ENCODE data around the gene SV2A.

The SV2A gene

GRCh38 chr1:149934356-149934755 is 16.7 kb upstream of the SV2A start:
- TF ChIP-seq CTCF (IDR thresholded peaks at IDR 0.05; ENCODE audit: low read length) (no peak), EZH2 (optimal IDR thresholded peaks at IDR 0.05; ENCODE audit: low read depth, low read length) (no peak), EZH2phosphoT487 (IDR thresholded peaks at IDR 0.05; ENCODE audit: low read length) (no peak)

DNA sequence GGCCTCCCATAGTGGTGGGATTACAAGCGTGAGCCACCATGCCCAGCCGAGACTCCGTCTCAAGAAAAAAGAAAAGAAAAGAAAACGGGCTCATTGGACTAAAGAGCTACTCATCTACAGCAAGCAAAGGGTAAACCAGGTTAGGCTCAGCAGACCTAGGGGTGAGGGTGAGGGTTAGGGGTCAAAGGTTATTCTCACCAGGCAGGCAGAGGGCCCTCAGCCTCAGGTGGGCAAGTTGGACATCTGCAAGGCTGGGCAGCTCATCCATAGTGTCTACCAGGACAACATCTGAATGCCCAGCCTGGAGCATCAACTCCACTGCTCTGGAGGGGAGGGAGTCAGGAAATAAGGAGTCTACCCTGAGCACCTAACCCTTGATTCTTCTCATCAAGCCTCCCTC is 15.6 kb upstream of the SV2A start:
- no peaks in the 10 kb centered on the region for H3K79me2 ChIP-seq (ENCODE audit: low read length)
- H3K9me3 ChIP-seq (replicated peaks; ENCODE audit: insufficient read depth, low read length) = no peaks in the 10 kb centered on the region
- no peak overlapping the region for H3K9ac ChIP-seq (ENCODE audit: low read length)
- H3K9me2 ChIP-seq (replicated peaks; ENCODE audit: insufficient read depth, low read length) = no peaks in the 10 kb centered on the region
- no peaks in the 10 kb centered on the region for H3K27me3 ChIP-seq (replicated peaks; ENCODE audit: insufficient read depth, low read length)
- peaks cover 35% of the 10 kb centered on the region for H3K4me1 ChIP-seq (ENCODE audit: low read length)
- no peaks in the 10 kb centered on the region for H3K36me3 ChIP-seq (replicated peaks; ENCODE audit: insufficient read depth, low read length)
- no peak overlapping the region for H3K4me2 ChIP-seq (ENCODE audit: low read depth, low read length)
- H3F3A ChIP-seq (ENCODE audit: insufficient read depth, low read length) = peaks cover 19% of the 10 kb centered on the region
- TF ChIP-seq CTCF (IDR thresholded peaks at IDR 0.05; ENCODE audit: low read length) = no peak
- TF ChIP-seq EZH2phosphoT487 (IDR thresholded peaks at IDR 0.05; ENCODE audit: low read length) = no peak
- no peak for TF ChIP-seq EZH2 (optimal IDR thresholded peaks at IDR 0.05; ENCODE audit: low read depth, low read length)
- no peak overlapping the region for H3K4me3 ChIP-seq (ENCODE audit: low read length)
- H2AFZ ChIP-seq (ENCODE audit: low read length) = no peak overlapping the region
- no peaks in the 10 kb centered on the region for H4K20me1 ChIP-seq (ENCODE audit: insufficient read depth, low read length)
- DNase-seq = no peak
- no peak overlapping the region for H3K27ac ChIP-seq (ENCODE audit: low read length)

More at GRCh38 chr1:149934356-149934755, 16.7 kb upstream of the SV2A start:
- DNase-seq = no peak
- H3K4me1 ChIP-seq (ENCODE audit: low read length) = peaks cover 40% of the 10 kb centered on the region
- no peak overlapping the region for H3K27ac ChIP-seq (ENCODE audit: low read length)
- H4K20me1 ChIP-seq (ENCODE audit: insufficient read depth, low read length) = no peaks in the 10 kb centered on the region
- H3K9ac ChIP-seq (ENCODE audit: low read length) = no peak overlapping the region
- H3K27me3 ChIP-seq (replicated peaks; ENCODE audit: insufficient read depth, low read length) = no peaks in the 10 kb centered on the region
- H3K9me3 ChIP-seq (replicated peaks; ENCODE audit: insufficient read depth, low read length) = no peaks in the 10 kb centered on the region
- peaks cover 19% of the 10 kb centered on the region for H3F3A ChIP-seq (ENCODE audit: insufficient read depth, low read length)
- no peaks in the 10 kb centered on the region for H3K79me2 ChIP-seq (ENCODE audit: low read length)
- no peak overlapping the region for H3K4me3 ChIP-seq (ENCODE audit: low read length)
- no peak overlapping the region for H3K4me2 ChIP-seq (ENCODE audit: low read depth, low read length)
- no peaks in the 10 kb centered on the region for H3K9me2 ChIP-seq (replicated peaks; ENCODE audit: insufficient read depth, low read length)
- H2AFZ ChIP-seq (ENCODE audit: low read length) = no peak overlapping the region
- H3K36me3 ChIP-seq (replicated peaks; ENCODE audit: insufficient read depth, low read length) = no peaks in the 10 kb centered on the region

DNA sequence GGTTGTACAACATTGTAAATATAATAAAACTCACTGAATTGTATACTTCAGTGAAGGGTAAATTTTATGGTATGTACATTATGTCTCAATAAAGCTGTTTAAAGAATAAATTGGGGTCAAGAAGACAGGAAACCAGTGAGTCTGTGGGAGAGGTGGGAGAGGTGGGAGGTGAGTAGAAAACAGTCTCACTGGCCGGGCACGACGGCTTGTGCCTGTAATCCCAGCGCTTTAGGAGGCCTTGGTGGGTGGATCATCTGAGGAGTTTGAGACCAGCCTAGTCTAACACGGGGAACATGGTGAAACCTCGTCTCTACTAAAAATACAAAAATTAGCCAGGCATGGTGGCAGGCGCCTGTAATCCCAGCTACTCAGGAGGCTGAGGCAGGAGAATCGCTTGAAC is 14.8 kb upstream of the SV2A start:
- Histone ChIP-seq H3K4me2 (ENCODE audit: low read depth, low read length) (no peak overlapping the region), H3K36me3 (replicated peaks; ENCODE audit: insufficient read depth, low read length) (no peaks in the 10 kb centered on the region), H3K9me2 (replicated peaks; ENCODE audit: insufficient read depth, low read length) (no peaks in the 10 kb centered on the region), H3K9ac (ENCODE audit: low read length) (no peak overlapping the region), H3K4me3 (ENCODE audit: low read length) (no peak overlapping the region), H3K27ac (ENCODE audit: low read length) (no peak overlapping the region), H3F3A (ENCODE audit: insufficient read depth, low read length) (peaks cover 18% of the 10 kb centered on the region), H3K27me3 (replicated peaks; ENCODE audit: insufficient read depth, low read length) (no peaks in the 10 kb centered on the region), H3K9me3 (replicated peaks; ENCODE audit: insufficient read depth, low read length) (no peaks in the 10 kb centered on the region), H2AFZ (ENCODE audit: low read length) (no peak overlapping the region), H3K4me1 (ENCODE audit: low read length) (peaks cover 29% of the 10 kb centered on the region), H4K20me1 (ENCODE audit: insufficient read depth, low read length) (no peaks in the 10 kb centered on the region), H3K79me2 (ENCODE audit: low read length) (peaks cover 2% of the 10 kb centered on the region)
- DNase-seq = no peak
- TF ChIP-seq EZH2phosphoT487 (IDR thresholded peaks at IDR 0.05; ENCODE audit: low read length) (no peak), EZH2 (optimal IDR thresholded peaks at IDR 0.05; ENCODE audit: low read depth, low read length) (no peak), CTCF (IDR thresholded peaks at IDR 0.05; ENCODE audit: low read length) (no peak)

Measured in MM.1S (cell line).